IMR-90 (cell line): Measurements from ENCODE around the gene ADH5. TPM values are rescaled to one million over a fixed set of nuclear protein-coding genes. Genes with fewer than 3 reads are reported as not detected.

ENCODE experiments used
- ATAC-seq: fragments of 200-7000 bp; cut with Tn5 transposase; 2 replicates; pipeline ENCODE4 v1.9.1; 2020; ENCODE audit warnings: low read depth, mild to moderate bottlenecking, moderate library complexity
- BruUV-seq: library from RNA; stranded (reverse); fragments of 400-500 nt; replicated peaks from 2 replicates; lab custom pipeline; 2021; lab: Mats Ljungman, UMichigan
- CTCF ChIA-PET: fragments of 300-600 bp; formaldehyde crosslinking; extraction: SDS; loops from one replicate; lab custom pipeline; 2021; ENCODE audit warnings: antibody characterized with exemption; lab: Yijun Ruan, JAX
- POLR2A ChIA-PET: fragments of 300-600 bp; sonication (Branson Sonifier 250); formaldehyde crosslinking; loops from one replicate; lab custom pipeline; 2022; ENCODE audit warnings: antibody characterized with exemption; ENCODE audit not compliant: unreplicated experiment; lab: Charles Lee
- DNase-seq: peaks from one replicate; pipeline ENCODE4 v3.0.0; 2013
- H2AFZ ChIP-seq: replicated peaks from 2 replicates; pipeline ENCODE3; 2013; ENCODE audit warnings: low read length, mild to moderate bottlenecking; ENCODE audit not compliant: poor library complexity
- H2AK5ac ChIP-seq: 2 replicates; pipeline ENCODE4 v1.6.1; 2013; ENCODE audit warnings: low read depth, low read length, inconsistent platforms
- H2AK9ac ChIP-seq: replicated peaks from 2 replicates; pipeline ENCODE3; 2013; ENCODE audit warnings: mild to moderate bottlenecking, low read depth, low read length, moderate library complexity; ENCODE audit not compliant: poor library complexity
- H2BK120ac ChIP-seq: 2 replicates; pipeline ENCODE4 v1.6.1; 2013; ENCODE audit warnings: low read depth, low read length, inconsistent platforms
- H2BK15ac ChIP-seq: 3 replicates; pipeline ENCODE4 v1.6.1; 2013; ENCODE audit warnings: low read depth, low read length, inconsistent platforms
- H2BK20ac ChIP-seq: 2 replicates; pipeline ENCODE4 v1.6.1; 2013; ENCODE audit warnings: low read depth, mild to moderate bottlenecking, inconsistent platforms, low read length, moderate library complexity
- H2BK5ac ChIP-seq: 2 replicates; pipeline ENCODE4 v1.6.1; 2013; ENCODE audit warnings: mild to moderate bottlenecking, low read depth, low read length, inconsistent platforms; ENCODE audit not compliant: poor library complexity, severe bottlenecking
- H3K14ac ChIP-seq: replicated peaks from 2 replicates; pipeline ENCODE4 v1.6.1; 2013; ENCODE audit warnings: low read depth, low read length, inconsistent platforms
- H3K18ac ChIP-seq: 2 replicates; pipeline ENCODE4 v1.6.1; 2013; ENCODE audit warnings: low read depth, low read length, control low read depth
- H3K23ac ChIP-seq: 2 replicates; pipeline ENCODE4 v1.6.1; 2013; ENCODE audit warnings: low read depth, low read length, inconsistent platforms
- H3K27ac ChIP-seq: 2 replicates; pipeline ENCODE4 v1.5.1; 2013; ENCODE audit warnings: mild to moderate bottlenecking, control low read depth, low read length; ENCODE audit not compliant: insufficient read depth
- H3K27me3 ChIP-seq: 2 replicates; pipeline ENCODE4 v1.6.1; 2013; ENCODE audit warnings: low read length; ENCODE audit not compliant: control insufficient read depth, insufficient read depth
- H3K36me3 ChIP-seq: 2 replicates; pipeline ENCODE4 v1.6.1; 2013; ENCODE audit warnings: low read length, mixed read lengths; ENCODE audit not compliant: control insufficient read depth, insufficient read depth
- H3K4ac ChIP-seq: 2 replicates; pipeline ENCODE4 v1.6.1; 2013; ENCODE audit warnings: low read depth, low read length, inconsistent platforms
- H3K4me1 ChIP-seq: 2 replicates; pipeline ENCODE4 v1.6.1; 2013; ENCODE audit warnings: low read length, mixed read lengths; ENCODE audit not compliant: control insufficient read depth, insufficient read depth
- H3K4me2 ChIP-seq: 2 replicates; pipeline ENCODE4 v1.6.1; 2013; ENCODE audit warnings: low read depth, mild to moderate bottlenecking, control low read depth, low read length, moderate library complexity
- H3K4me3 ChIP-seq: 2 replicates; pipeline ENCODE4 v1.5.1; 2013; ENCODE audit warnings: low read depth, mild to moderate bottlenecking, control low read depth, low read length, moderate library complexity; ENCODE audit not compliant: insufficient read depth
- H3K56ac ChIP-seq: 2 replicates; pipeline ENCODE4 v1.6.1; 2013; ENCODE audit warnings: low read length, inconsistent platforms; ENCODE audit not compliant: insufficient read depth; ENCODE audit errors: extremely low read depth
- H3K79me1 ChIP-seq, 2 experiments: 2 replicates each; pipeline ENCODE4 v1.6.1; 2013; ENCODE audit warnings: low read length in 2 of 2, inconsistent platforms in 1 of 2, low read depth in 1 of 2
- H3K9ac ChIP-seq: 2 replicates; pipeline ENCODE4 v1.6.1; 2013; ENCODE audit warnings: low read depth, low read length, control low read depth
- H3K9me1 ChIP-seq: 2 replicates; pipeline ENCODE4 v1.6.1; 2013; ENCODE audit warnings: low read length, inconsistent platforms; ENCODE audit not compliant: insufficient read depth
- H3K9me3 ChIP-seq: 2 replicates; pipeline ENCODE4 v1.6.1; 2013; ENCODE audit warnings: low read length; ENCODE audit not compliant: control insufficient read depth, insufficient read depth
- H4K20me1 ChIP-seq: 2 replicates; pipeline ENCODE4 v1.6.1; 2013; ENCODE audit warnings: low read length, inconsistent platforms; ENCODE audit not compliant: insufficient read depth
- H4K5ac ChIP-seq: 2 replicates; pipeline ENCODE4 v1.6.1; 2013; ENCODE audit warnings: mild to moderate bottlenecking, low read depth, low read length, control low read depth
- H4K8ac ChIP-seq, 2 experiments: 2 replicates each; pipeline ENCODE4 v1.6.1; 2013; ENCODE audit warnings: low read depth in 2 of 2, low read length in 2 of 2, control low read depth in 1 of 2, inconsistent platforms in 1 of 2
- H4K91ac ChIP-seq: 2 replicates; pipeline ENCODE4 v1.6.1; 2013; ENCODE audit warnings: low read depth, low read length, inconsistent platforms; ENCODE audit not compliant: insufficient read depth
- NFE2L2 ChIP-seq: fragments of 150-350 bp; IDR thresholded peaks from 2 replicates; pipeline ENCODE4 v1.6.1; 2016; ENCODE audit warnings: low read depth, mild to moderate bottlenecking, low read length
- WGBS, 2 experiments: methylation state at CpG; one replicate each; pipeline versions ENCODE4 v1.1.5 to v1.1.7; 2013; ENCODE audit warnings: missing lambda C conversion rate in 2 of 2; ENCODE audit not compliant: insufficient read length in 1 of 2; ENCODE audit errors: extremely low coverage in 2 of 2; 5-methylcytosine and 5-hydroxymethylcytosine counted together
- dilution Hi-C: fragments of 300-500 bp; cut with HindIII; formaldehyde crosslinking; loops from one replicate; pipeline ENCODE4 v1.14.3; 2018; ENCODE audit warnings: low sequenced_read_pairs; ENCODE audit not compliant: unreplicated experiment
- in situ Hi-C: fragments of 300-500 bp; cut with MboI; formaldehyde crosslinking; loops from 3 replicates; pipeline ENCODE4 v1.14.3; 2019; ENCODE audit warnings: low sequenced_read_pairs, inconsistent platforms, mixed read lengths
- intact Hi-C: fragments of 100-400 bp; cut with micrococcal nuclease; formaldehyde crosslinking; loops from 2 replicates; pipeline ENCODE4 v1.10.0; 2022
- polyA plus RNA-seq, 3 experiments: library from polyadenylated mRNA; depleted of rRNA; stranded (reverse); fragments of >200 nt; gene quantifications; 2 replicates each; pipeline ENCODE4 v1.2.3, GENCODE V29; 2012; ENCODE audit warnings: low replicate concordance in 1 of 3
- total RNA-seq: library from RNA; depleted of rRNA; stranded (reverse); fragments of >200 nt; gene quantifications from 2 replicates; pipeline ENCODE4 v1.2.3, GENCODE V29; 2012

Gene ADH5
- total and polyA plus RNA-seq, 2 of the 4 experiments (the other 2 are of a cell fraction) = 140 to 178 TPM

- 0 out of 2 replicates have a peak, but pooled peaks cover 2% of the 10 kb centered on the region for H3K9me1 ChIP-seq
- no peak overlapping the region for H3K9ac ChIP-seq
- no peak overlapping the region for H2BK15ac ChIP-seq
- H3K23ac ChIP-seq = no peak overlapping the region
- H3K27ac ChIP-seq = no peak overlapping the region
- DNase-seq (no peak), ATAC-seq (no peak)
- peaks cover 9% of the 10 kb centered on the region for H3K4me1 ChIP-seq
- H3K36me3 ChIP-seq = no peaks in the 10 kb centered on the region
- no peak overlapping the region for H3K4ac ChIP-seq
- H4K8ac ChIP-seq = no peak overlapping the region
- no TSS peak for BruUV-seq
- H3K18ac ChIP-seq = no peak overlapping the region
- H2BK20ac ChIP-seq = no peak overlapping the region
- no peak for TF ChIP-seq NFE2L2
- H4K20me1 ChIP-seq = no peaks in the 10 kb centered on the region
- no peak overlapping the region for H4K91ac ChIP-seq
- in situ Hi-C loops (no loop called here), dilution Hi-C loops (no loop called here), intact Hi-C loops (no loop called here)
- WGBS, 2 experiments = 100% methylated on average over 1 of the region's 2 CpGs; no CpG with 5 or more reads in 1 of the 2 experiments
- ChIA-PET POLR2A (no interaction called here), CTCF (interaction anchor here (0.8 kb wide), 1 partner anchor 10 kb away, joined by 3 read pairs; no protein-coding TSS in a partner anchor)
- no peak overlapping the region for H3K14ac ChIP-seq
- H2BK120ac ChIP-seq = no peak overlapping the region
- H3K9me3 ChIP-seq = no peaks in the 10 kb centered on the region
- no peaks in the 10 kb centered on the region for H3K79me1 ChIP-seq
- no peak overlapping the region for H2AK9ac ChIP-seq
- no peak overlapping the region for H2BK5ac ChIP-seq
- no peak overlapping the region for H2AFZ ChIP-seq
- no peak overlapping the region for H3K4me3 ChIP-seq
- no peak overlapping the region for H3K56ac ChIP-seq
- no peak overlapping the region for H4K5ac ChIP-seq
- H2AK5ac ChIP-seq = no peak overlapping the region
- no peak overlapping the region for H3K4me2 ChIP-seq
- no peaks in the 10 kb centered on the region for H3K27me3 ChIP-seq
Measured at GRCh38 chr4:99102634-99103033, 14.0 kb upstream of the ADH5 start.
